H1 (cell line): ENCODE results near the gene GATA5. TPM values are rescaled to one million over a fixed set of nuclear protein-coding genes. Genes with fewer than 3 reads are reported as not detected.

ENCODE experiments used
- RBBP5 ChIP-seq: IDR thresholded peaks from 2 replicates; pipeline ENCODE4 v1.7.1; 2012; ENCODE audit warnings: low read depth, mild to moderate bottlenecking, inconsistent platforms, low read length, moderate library complexity, borderline replicate concordance
- SAP30 ChIP-seq: fragments of 300-600 bp; sonication (generic); IDR thresholded peaks from 2 replicates; pipeline ENCODE4 v1.7.1; 2012; ENCODE audit warnings: low read length, moderate library complexity, mild to moderate bottlenecking, inconsistent platforms; ENCODE audit not compliant: insufficient read depth, insufficient replicate concordance
- SRF ChIP-seq: IDR thresholded peaks from 2 replicates; pipeline ENCODE4 v1.6.1; 2011; ENCODE audit warnings: mild to moderate bottlenecking, low read depth, low read length, moderate library complexity
- polyA plus RNA-seq, 7 experiments: library from polyadenylated mRNA; depleted of rRNA in 3 of 7; stranded (reverse) in 5 of 7; unstranded in 2 of 7; fragments of >200 nt in 5 of 7; fragments of 200-250 nt in 2 of 7; gene quantifications; 1 replicate in 5 of 7; 2 replicates in 1 of 7; 4 replicates in 1 of 7; pipeline versions ENCODE4 v1.2.1 to v1.2.3, GENCODE V29; 2011 to 2013; ENCODE audit warnings: missing spikeins in 2 of 7, mixed read lengths in 2 of 7
- total RNA-seq: library from RNA; stranded (reverse); fragmentation: NEBNext Ultra II Directional; extraction: Animal tissue kit (Norgen Biotek cat#: 25700); gene quantifications from 2 replicates; pipeline ENCODE4 v1.2.1, GENCODE V29; 2021
- TF ChIP-seq, protein P1 (sequence below): fragments of 300-600 bp; sonication (generic); IDR thresholded peaks from 2 replicates; pipeline ENCODE4 v1.7.1; 2012; ENCODE audit warnings: low read length, moderate library complexity, mild to moderate bottlenecking, inconsistent platforms; ENCODE audit not compliant: insufficient replicate concordance

Gene GATA5
- total and polyA plus RNA-seq, 2 of the 8 experiments (the other 6 are each of a cell fraction or from before 2014, with no cell fraction given), result 0.08 to 0.11 TPM

DNA sequence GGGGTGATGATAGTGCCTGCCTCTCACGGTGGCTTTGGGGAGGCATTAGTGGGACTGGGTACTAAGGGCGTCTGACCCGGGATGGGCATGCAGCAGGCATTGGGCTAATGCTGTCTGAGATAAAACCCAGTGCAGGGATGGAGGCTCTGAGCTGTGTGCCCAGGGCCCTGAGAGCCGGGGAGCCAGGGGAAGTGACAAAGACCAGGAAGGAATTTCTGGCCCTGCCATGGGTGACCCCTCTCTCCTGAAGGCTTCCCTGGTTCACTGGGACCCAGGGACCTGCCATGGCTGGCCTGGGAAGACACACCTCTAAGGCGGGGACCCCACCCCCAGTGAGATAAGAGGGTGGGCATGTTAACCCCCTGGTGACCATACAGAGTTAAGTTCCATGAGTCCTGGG is 3.9 kb upstream of the GATA5 start (continued):
- TF ChIP-seq, protein P1, sequence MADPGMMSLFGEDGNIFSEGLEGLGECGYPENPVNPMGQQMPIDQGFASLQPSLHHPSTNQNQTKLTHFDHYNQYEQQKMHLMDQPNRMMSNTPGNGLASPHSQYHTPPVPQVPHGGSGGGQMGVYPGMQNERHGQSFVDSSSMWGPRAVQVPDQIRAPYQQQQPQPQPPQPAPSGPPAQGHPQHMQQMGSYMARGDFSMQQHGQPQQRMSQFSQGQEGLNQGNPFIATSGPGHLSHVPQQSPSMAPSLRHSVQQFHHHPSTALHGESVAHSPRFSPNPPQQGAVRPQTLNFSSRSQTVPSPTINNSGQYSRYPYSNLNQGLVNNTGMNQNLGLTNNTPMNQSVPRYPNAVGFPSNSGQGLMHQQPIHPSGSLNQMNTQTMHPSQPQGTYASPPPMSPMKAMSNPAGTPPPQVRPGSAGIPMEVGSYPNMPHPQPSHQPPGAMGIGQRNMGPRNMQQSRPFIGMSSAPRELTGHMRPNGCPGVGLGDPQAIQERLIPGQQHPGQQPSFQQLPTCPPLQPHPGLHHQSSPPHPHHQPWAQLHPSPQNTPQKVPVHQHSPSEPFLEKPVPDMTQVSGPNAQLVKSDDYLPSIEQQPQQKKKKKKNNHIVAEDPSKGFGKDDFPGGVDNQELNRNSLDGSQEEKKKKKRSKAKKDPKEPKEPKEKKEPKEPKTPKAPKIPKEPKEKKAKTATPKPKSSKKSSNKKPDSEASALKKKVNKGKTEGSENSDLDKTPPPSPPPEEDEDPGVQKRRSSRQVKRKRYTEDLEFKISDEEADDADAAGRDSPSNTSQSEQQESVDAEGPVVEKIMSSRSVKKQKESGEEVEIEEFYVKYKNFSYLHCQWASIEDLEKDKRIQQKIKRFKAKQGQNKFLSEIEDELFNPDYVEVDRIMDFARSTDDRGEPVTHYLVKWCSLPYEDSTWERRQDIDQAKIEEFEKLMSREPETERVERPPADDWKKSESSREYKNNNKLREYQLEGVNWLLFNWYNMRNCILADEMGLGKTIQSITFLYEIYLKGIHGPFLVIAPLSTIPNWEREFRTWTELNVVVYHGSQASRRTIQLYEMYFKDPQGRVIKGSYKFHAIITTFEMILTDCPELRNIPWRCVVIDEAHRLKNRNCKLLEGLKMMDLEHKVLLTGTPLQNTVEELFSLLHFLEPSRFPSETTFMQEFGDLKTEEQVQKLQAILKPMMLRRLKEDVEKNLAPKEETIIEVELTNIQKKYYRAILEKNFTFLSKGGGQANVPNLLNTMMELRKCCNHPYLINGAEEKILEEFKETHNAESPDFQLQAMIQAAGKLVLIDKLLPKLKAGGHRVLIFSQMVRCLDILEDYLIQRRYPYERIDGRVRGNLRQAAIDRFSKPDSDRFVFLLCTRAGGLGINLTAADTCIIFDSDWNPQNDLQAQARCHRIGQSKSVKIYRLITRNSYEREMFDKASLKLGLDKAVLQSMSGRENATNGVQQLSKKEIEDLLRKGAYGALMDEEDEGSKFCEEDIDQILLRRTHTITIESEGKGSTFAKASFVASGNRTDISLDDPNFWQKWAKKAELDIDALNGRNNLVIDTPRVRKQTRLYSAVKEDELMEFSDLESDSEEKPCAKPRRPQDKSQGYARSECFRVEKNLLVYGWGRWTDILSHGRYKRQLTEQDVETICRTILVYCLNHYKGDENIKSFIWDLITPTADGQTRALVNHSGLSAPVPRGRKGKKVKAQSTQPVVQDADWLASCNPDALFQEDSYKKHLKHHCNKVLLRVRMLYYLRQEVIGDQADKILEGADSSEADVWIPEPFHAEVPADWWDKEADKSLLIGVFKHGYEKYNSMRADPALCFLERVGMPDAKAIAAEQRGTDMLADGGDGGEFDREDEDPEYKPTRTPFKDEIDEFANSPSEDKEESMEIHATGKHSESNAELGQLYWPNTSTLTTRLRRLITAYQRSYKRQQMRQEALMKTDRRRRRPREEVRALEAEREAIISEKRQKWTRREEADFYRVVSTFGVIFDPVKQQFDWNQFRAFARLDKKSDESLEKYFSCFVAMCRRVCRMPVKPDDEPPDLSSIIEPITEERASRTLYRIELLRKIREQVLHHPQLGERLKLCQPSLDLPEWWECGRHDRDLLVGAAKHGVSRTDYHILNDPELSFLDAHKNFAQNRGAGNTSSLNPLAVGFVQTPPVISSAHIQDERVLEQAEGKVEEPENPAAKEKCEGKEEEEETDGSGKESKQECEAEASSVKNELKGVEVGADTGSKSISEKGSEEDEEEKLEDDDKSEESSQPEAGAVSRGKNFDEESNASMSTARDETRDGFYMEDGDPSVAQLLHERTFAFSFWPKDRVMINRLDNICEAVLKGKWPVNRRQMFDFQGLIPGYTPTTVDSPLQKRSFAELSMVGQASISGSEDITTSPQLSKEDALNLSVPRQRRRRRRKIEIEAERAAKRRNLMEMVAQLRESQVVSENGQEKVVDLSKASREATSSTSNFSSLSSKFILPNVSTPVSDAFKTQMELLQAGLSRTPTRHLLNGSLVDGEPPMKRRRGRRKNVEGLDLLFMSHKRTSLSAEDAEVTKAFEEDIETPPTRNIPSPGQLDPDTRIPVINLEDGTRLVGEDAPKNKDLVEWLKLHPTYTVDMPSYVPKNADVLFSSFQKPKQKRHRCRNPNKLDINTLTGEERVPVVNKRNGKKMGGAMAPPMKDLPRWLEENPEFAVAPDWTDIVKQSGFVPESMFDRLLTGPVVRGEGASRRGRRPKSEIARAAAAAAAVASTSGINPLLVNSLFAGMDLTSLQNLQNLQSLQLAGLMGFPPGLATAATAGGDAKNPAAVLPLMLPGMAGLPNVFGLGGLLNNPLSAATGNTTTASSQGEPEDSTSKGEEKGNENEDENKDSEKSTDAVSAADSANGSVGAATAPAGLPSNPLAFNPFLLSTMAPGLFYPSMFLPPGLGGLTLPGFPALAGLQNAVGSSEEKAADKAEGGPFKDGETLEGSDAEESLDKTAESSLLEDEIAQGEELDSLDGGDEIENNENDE, result no peak
- no peak for TF ChIP-seq RBBP5
- TF ChIP-seq SAP30, result no peak
- TF ChIP-seq SRF, result no peak
